Measurements from ENCODE around the gene ABCA7. TPM values are rescaled to one million over a fixed set of nuclear protein-coding genes. Genes with fewer than 3 reads are reported as not detected.

Gene ABCA7
- total and polyA plus RNA-seq, 2 of the 8 experiments (the other 6 are each of a cell fraction or from before 2014, with no cell fraction given), result 10.4 to 25.6 TPM

DNA sequence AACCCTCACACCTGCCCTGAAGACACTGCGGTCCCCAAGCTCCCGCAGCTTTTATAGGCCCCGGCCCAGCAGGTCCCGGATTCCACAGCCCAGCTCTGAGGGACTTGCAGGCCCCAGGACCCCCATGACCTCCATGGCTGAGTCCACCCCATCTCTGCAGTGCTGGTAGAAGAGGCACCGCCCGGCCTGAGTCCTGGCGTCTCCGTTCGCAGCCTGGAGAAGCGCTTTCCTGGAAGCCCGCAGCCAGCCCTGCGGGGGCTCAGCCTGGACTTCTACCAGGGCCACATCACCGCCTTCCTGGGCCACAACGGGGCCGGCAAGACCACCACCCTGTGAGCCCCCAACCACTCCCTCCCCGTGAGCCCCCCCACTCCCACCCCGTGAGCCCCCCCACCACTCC is 9.2 kb downstream of the ABCA7 start:
- no peak overlapping the region; the same call in 1 of the 2 replicates for H3K18ac ChIP-seq (ENCODE audit: extremely low read depth, low read length)
- DNase-seq (ENCODE audit: low read depth in 1 of 2, low spot score in 2 of 2) (no peak), FAIRE-seq (no peak)
- no peak overlapping the region for H3K4ac ChIP-seq (replicated peaks; ENCODE audit: insufficient read length, low read depth, low read length)
- H2BK120ac ChIP-seq (replicated peaks; ENCODE audit: low read depth, low read length), result no peak overlapping the region
- no peak overlapping the region for H2AFZ ChIP-seq (ENCODE audit: low read length)
- no peaks in the 10 kb centered on the region for H3K27me3 ChIP-seq (replicated peaks in 1 of 4; ENCODE audit: control insufficient read depth in 3 of 4, extremely low read depth in 1 of 4, insufficient read depth in 3 of 4, low read length in 3 of 4)
- peaks cover 0 to 10% of the 10 kb centered on the region in 2 experiments; a peak in 1 of 4 replicates for H3K9me3 ChIP-seq (ENCODE audit: insufficient read depth in 2 of 2, low read depth in 1 of 2, low read length in 1 of 2)
- no peak overlapping the region for H4K91ac ChIP-seq (replicated peaks; ENCODE audit: insufficient read length, low read length)
- no peak overlapping the region for H4K8ac ChIP-seq (ENCODE audit: extremely low read depth, insufficient read depth, low read length)
- no peak overlapping the region for H2BK15ac ChIP-seq (ENCODE audit: low read length)
- H3K14ac ChIP-seq (ENCODE audit: insufficient read length), result no peak overlapping the region
- CTCF ChIA-PET (ENCODE audit: partially characterized antibody), result interaction anchor here (1.5 to 1.9 kb wide), 2 partner anchors 16 to 22 kb away, joined by 4 to 8 read pairs; no protein-coding TSS in a partner anchor
- peaks cover 0 to 16% (median under 1%) of the 10 kb centered on the region in 4 experiments; a peak in 1 of 8 replicates for H3K36me3 ChIP-seq (ENCODE audit: control insufficient read depth in 2 of 4, insufficient read depth in 4 of 4, low read length in 3 of 4)
- no peak overlapping the region for H3K9ac ChIP-seq (replicated peaks in 1 of 4; ENCODE audit: extremely low read depth in 1 of 4, low read depth in 3 of 4, low read length in 3 of 4)
- no peaks in the 10 kb centered on the region for H3K79me2 ChIP-seq (ENCODE audit: control insufficient read depth in 1 of 2, insufficient read depth in 2 of 2, low read length in 2 of 2)
- H3K4me2 ChIP-seq (ENCODE audit: insufficient read depth in 1 of 2, low read depth in 2 of 2, low read length in 2 of 2), result no peak overlapping the region
- H3K56ac ChIP-seq (replicated peaks; ENCODE audit: insufficient read length, low read depth, low read length), result no peak overlapping the region
- 97% methylated on average over 12 of the region's 17 CpGs; no CpG with 5 or more reads in 1 of the 2 experiments for WGBS, 2 experiments (ENCODE audit: extremely low coverage in 1 of 2, insufficient coverage in 1 of 2, insufficient read length in 1 of 2, insufficient replicate concordance in 2 of 2, low coverage in 1 of 2, low lambda C conversion rate in 2 of 2, missing lambda C conversion rate in 1 of 2)
- H3K4me1 ChIP-seq (replicated peaks in 1 of 4; ENCODE audit: control insufficient read depth in 3 of 4, insufficient read depth in 4 of 4, low read length in 3 of 4), result no peaks in the 10 kb centered on the region
- POLR2A ChIA-PET (ENCODE audit: partially characterized antibody), result interaction anchor here (1.1 to 16.4 kb wide), 7 partner anchors 9 to 36 kb away, joined by 3 to 509 read pairs (median 8); partner anchors contain the start of genes ABCA7, CNN2 and RNU6-2
- H2BK12ac ChIP-seq (ENCODE audit: low read depth, low read length), result no peak overlapping the region
- H4K5ac ChIP-seq (ENCODE audit: insufficient read length, low read depth, low read length), result no peak overlapping the region
- H3K79me1 ChIP-seq (ENCODE audit: low read depth, low read length), result no peaks in the 10 kb centered on the region
- no peaks in the 10 kb centered on the region for H4K20me1 ChIP-seq (replicated peaks in 1 of 2; ENCODE audit: control insufficient read depth in 1 of 2, insufficient read depth in 2 of 2, low read length in 2 of 2)
- H3K23ac ChIP-seq (ENCODE audit: insufficient read length), result no peak overlapping the region
- H2AK5ac ChIP-seq (ENCODE audit: low read depth, low read length), result no peak overlapping the region
- H3K27ac ChIP-seq (ENCODE audit: low read depth, low read length), result no peak overlapping the region
- no peak overlapping the region for H2BK5ac ChIP-seq (ENCODE audit: low read depth, low read length)
- peaks cover 3% of the 10 kb centered on the region; the same call in 1 of the 2 replicates for H3K23me2 ChIP-seq (ENCODE audit: low read depth, low read length)
- no peak overlapping the region for H2BK20ac ChIP-seq (ENCODE audit: low read length)
- no peak overlapping the region for H3K4me3 ChIP-seq (ENCODE audit: extremely low read depth in 1 of 4, insufficient read depth in 2 of 4, low read depth in 3 of 4, low read length in 4 of 4)
- TF ChIP-seq NANOG (IDR thresholded peaks at IDR 0.05; ENCODE audit: insufficient read depth, low read depth, low read length, poor library complexity, severe bottlenecking), result no peak
- no peak for TF ChIP-seq KDM5A (IDR thresholded peaks at IDR 0.05; ENCODE audit: low read length)
- TF ChIP-seq HDAC6 (IDR thresholded peaks at IDR 0.05; ENCODE audit: low read depth, low read length), result no peak
- no peak for TF ChIP-seq EP300 (IDR thresholded peaks at IDR 0.05; ENCODE audit: borderline replicate concordance in 1 of 2, low read depth in 2 of 2, low read length in 2 of 2)
- TF ChIP-seq FOSL1 (IDR thresholded peaks at IDR 0.05; ENCODE audit: insufficient read depth, low read depth, low read length), result no peak
- TF ChIP-seq SIRT6 (IDR thresholded peaks at IDR 0.05; ENCODE audit: low read length), result no peak
- TF ChIP-seq CHD2 (IDR thresholded peaks at IDR 0.05; ENCODE audit: low read length), result no peak
- no peak for TF ChIP-seq RNF2 (IDR thresholded peaks at IDR 0.05; ENCODE audit: borderline replicate concordance, low read depth, low read length, missing control alignments, poor library complexity, severe bottlenecking)
- TF ChIP-seq SIN3A (conservative IDR thresholded peaks at IDR 0.05 in 1 of 2, IDR thresholded peaks at IDR 0.05 in 1 of 2; ENCODE audit: low read depth in 1 of 2, low read length in 2 of 2), result no peak
- no peak for TF ChIP-seq SIX5 (IDR thresholded peaks at IDR 0.05; ENCODE audit: low read depth, low read length)
- TF ChIP-seq GABPA (IDR thresholded peaks at IDR 0.05; ENCODE audit: borderline replicate concordance, insufficient read depth, low read length), result no peak
- no peak for TF ChIP-seq POLR2A (IDR thresholded peaks at IDR 0.05; ENCODE audit: control extremely low read depth in 1 of 2, low read depth in 2 of 2, low read length in 2 of 2)
- TF ChIP-seq SP4 (IDR thresholded peaks at IDR 0.05; ENCODE audit: low read length), result no peak
